ENCODE results near the gene SLC4A11. TPM values are rescaled to one million over a fixed set of nuclear protein-coding genes. Genes with fewer than 3 reads are reported as not detected.

The SLC4A11 gene
- total RNA-seq, 2 experiments from 2014 or later = 0.08 to 0.60 TPM

- Mint-ChIP-seq H3K27me3 (no peaks in the 10 kb centered on the region), H3K27ac (peak overlapping the region; percentile 93), H3K4me3 (no peak overlapping the region), H3K4me1 (ENCODE audit: low read depth) (peaks cover 20% of the 10 kb centered on the region), H3K9me3 (no peaks in the 10 kb centered on the region), H3K36me3 (ENCODE audit: low read depth) (peaks cover 33% of the 10 kb centered on the region)
- DNase-seq = no peak
- CTCF ChIA-PET = interaction anchor here (0.6 to 0.7 kb wide), 3 partner anchors 10 to 26 kb away, joined by 3 to 4 read pairs (median 3); no protein-coding TSS in a partner anchor
- Histone ChIP-seq H3K27ac (ENCODE audit: low read depth in 1 of 2, low read length in 2 of 2) (no peak overlapping the region), H3K36me3 (ENCODE audit: insufficient read depth, low read length) (peaks cover 34% of the 10 kb centered on the region), H3K9me3 (ENCODE audit: control insufficient read depth in 1 of 2, insufficient read depth in 1 of 2, low read length in 2 of 2) (no peaks in the 10 kb centered on the region), H3K27me3 (ENCODE audit: control insufficient read depth in 1 of 2, insufficient read depth in 2 of 2, low read length in 2 of 2) (no peaks in the 10 kb centered on the region), H3K4me3 (ENCODE audit: low read length) (no peak overlapping the region), H3K4me1 (ENCODE audit: insufficient read depth, low read length) (peaks cover 15% of the 10 kb centered on the region)
- POLR2A ChIA-PET = interaction anchor here (0.8 to 2.8 kb wide), 9 partner anchors 14 to 185 kb away, joined by 3 to 23 read pairs (median 5); partner anchors contain the start of genes ITPA, MRPS26 and SLC4A11
- ATAC-seq (ENCODE audit: poor library complexity) = no peak
- intact Hi-C loops (cut with DNase I, micrococcal nuclease) = loop anchor here in 1 of 2 experiments (5.0 kb wide), 1 partner anchor 176 kb away; the partner anchor contains the start of gene MRPS26
- no peak for TF ChIP-seq CTCF (IDR thresholded peaks at IDR 0.05)
Observed at GRCh38 chr20:3223651-3223993, 15.4 kb downstream of the SLC4A11 start.

GRCh38 chr20:3222635-3223600 is 16.1 kb downstream of the SLC4A11 start:
- Mint-ChIP-seq H3K4me3 (peak overlapping the region; percentile 45), H3K27me3 (no peaks in the 10 kb centered on the region), H3K9me3 (no peaks in the 10 kb centered on the region), H3K36me3 (ENCODE audit: low read depth) (peaks cover 33% of the 10 kb centered on the region), H3K4me1 (ENCODE audit: low read depth) (peaks cover 20% of the 10 kb centered on the region), H3K27ac (peak overlapping the region; percentile 93)
- intact Hi-C loops (cut with DNase I, micrococcal nuclease) = loop anchor here in 1 of 2 experiments (5.0 kb wide), 1 partner anchor 176 kb away; the partner anchor contains the start of gene MRPS26
- peaks cover 36% of the 10 kb centered on the region for H3K36me3 ChIP-seq (ENCODE audit: insufficient read depth, low read length)
- no peaks in the 10 kb centered on the region for H3K27me3 ChIP-seq (ENCODE audit: control insufficient read depth in 1 of 2, insufficient read depth in 2 of 2, low read length in 2 of 2)
- H3K9me3 ChIP-seq (ENCODE audit: control insufficient read depth in 1 of 2, insufficient read depth in 1 of 2, low read length in 2 of 2) = no peaks in the 10 kb centered on the region
- DNase-seq (peak in 13 of 14 experiments; percentile 17 to 64 (median 44)), ATAC-seq (ENCODE audit: poor library complexity) (peak; percentile 92)
- H3K4me1 ChIP-seq (ENCODE audit: insufficient read depth, low read length) = peaks cover 22% of the 10 kb centered on the region
- CTCF ChIA-PET = interaction anchor here (0.7 kb wide), 3 partner anchors 9 to 118 kb away, joined by 3 read pairs; no protein-coding TSS in a partner anchor
- TF ChIP-seq CTCF (IDR thresholded peaks at IDR 0.05) = no peak
- H3K4me3 ChIP-seq (ENCODE audit: low read length) = no peak overlapping the region
- H3K27ac ChIP-seq (ENCODE audit: low read depth in 1 of 2, low read length in 2 of 2) = peak overlapping the region in 1 of 2 donors; percentile 10
- POLR2A ChIA-PET = interaction anchor here (0.8 to 2.8 kb wide), 9 partner anchors 13 to 185 kb away, joined by 3 to 23 read pairs (median 5); partner anchors contain the start of genes ITPA, MRPS26 and SLC4A11

DNA sequence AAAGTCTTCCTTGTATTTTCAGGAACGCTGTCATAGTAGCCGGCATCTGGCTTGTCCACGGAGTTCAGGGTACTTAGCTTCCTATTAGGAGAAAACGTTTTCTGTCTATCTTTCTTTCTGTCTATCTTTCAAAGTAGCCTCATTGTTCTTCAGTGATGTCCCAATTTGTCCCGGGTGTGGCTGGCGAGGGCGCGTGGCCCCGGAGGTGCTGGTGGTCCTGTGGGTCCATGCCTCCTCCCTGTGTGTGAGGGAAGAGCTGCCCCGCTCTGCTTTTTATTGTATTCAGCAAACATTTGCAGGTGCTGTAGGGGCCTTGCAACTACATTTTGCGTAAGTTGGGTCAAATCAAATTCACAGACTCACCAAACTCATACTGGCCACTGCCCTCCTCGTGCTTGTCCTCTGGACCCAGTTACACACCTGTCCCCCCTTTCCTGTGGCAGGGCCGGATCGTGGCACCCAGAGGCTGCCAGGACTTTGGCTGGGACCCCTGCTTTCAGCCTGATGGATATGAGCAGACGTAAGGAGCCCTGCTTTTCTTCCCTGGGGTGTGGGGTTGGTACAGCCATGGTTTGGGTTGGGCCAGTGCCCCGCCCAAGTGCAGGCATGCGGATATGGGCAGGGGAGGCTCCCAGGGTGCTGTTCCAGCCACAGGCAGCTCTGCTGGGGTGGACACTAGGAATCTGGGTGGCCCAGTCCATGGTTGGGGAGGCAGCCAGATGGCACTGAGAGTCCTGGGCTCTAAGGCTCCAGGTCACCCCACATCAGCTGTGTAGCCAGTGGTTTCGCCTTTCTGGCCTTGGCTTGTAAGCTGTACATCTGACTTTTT is 17.4 kb downstream of the SLC4A11 start:
- Mint-ChIP-seq H3K27me3 (no peaks in the 10 kb centered on the region), H3K27ac (peak overlapping the region; percentile 58), H3K36me3 (ENCODE audit: low read depth) (peaks cover 37% of the 10 kb centered on the region), H3K9me3 (no peaks in the 10 kb centered on the region), H3K4me1 (ENCODE audit: low read depth) (peaks cover 20% of the 10 kb centered on the region), H3K4me3 (no peak overlapping the region)
- H3K4me1 ChIP-seq (ENCODE audit: insufficient read depth, low read length) = peaks cover 22% of the 10 kb centered on the region
- intact Hi-C loops (cut with DNase I, micrococcal nuclease) = loop anchor here in 1 of 2 experiments (5.0 kb wide), 1 partner anchor 174 kb away; the partner anchor contains the start of gene MRPS26
- H3K27ac ChIP-seq (ENCODE audit: low read depth in 1 of 2, low read length in 2 of 2) = no peak overlapping the region
- ATAC-seq (ENCODE audit: poor library complexity) (no peak), DNase-seq (no peak)
- ChIA-PET POLR2A (interaction anchor here (0.9 to 2.8 kb wide), 3 partner anchors 12 to 187 kb away, joined by 5 to 23 read pairs (median 7); partner anchors contain the start of gene ITPA), CTCF (interaction anchor here (0.7 to 1.5 kb wide), 2 partner anchors 93 to 117 kb away, joined by 3 read pairs; no protein-coding TSS in a partner anchor)
- no peaks in the 10 kb centered on the region for H3K9me3 ChIP-seq (ENCODE audit: control insufficient read depth in 1 of 2, insufficient read depth in 1 of 2, low read length in 2 of 2)
- H3K36me3 ChIP-seq (ENCODE audit: insufficient read depth, low read length) = peaks cover 31% of the 10 kb centered on the region
- H3K4me3 ChIP-seq (ENCODE audit: low read length) = no peak overlapping the region
- no peak for TF ChIP-seq CTCF (IDR thresholded peaks at IDR 0.05)
- H3K27me3 ChIP-seq (ENCODE audit: control insufficient read depth in 1 of 2, insufficient read depth in 2 of 2, low read length in 2 of 2) = no peaks in the 10 kb centered on the region

All from CD4-positive, alpha-beta T cell (primary cell).